SK-N-SH treated with all-trans-retinoic acid at 6 μM for 48 hours (cell line): ENCODE results near the gene KHDRBS2.

Experiments
- ARNTL ChIP-seq: fragments of 450-650 bp; formaldehyde crosslinking; IDR thresholded peaks from 2 replicates; pipeline ENCODE4 v1.5.0; 2020; ENCODE audit warnings: low read depth, mild to moderate bottlenecking, moderate library complexity, borderline replicate concordance
- BACH2 ChIP-seq: fragments of 250-450 bp; sonication (Bioruptor Pico); IDR thresholded peaks from 2 replicates; pipeline ENCODE4 v1.9.0; 2021; ENCODE audit warnings: mild to moderate bottlenecking, borderline replicate concordance
- CREB5 ChIP-seq: fragments of 250-450 bp; sonication (Bioruptor Pico); IDR thresholded peaks from 2 replicates; pipeline ENCODE4 v1.5.1; 2020; ENCODE audit warnings: low read depth, mild to moderate bottlenecking, moderate library complexity
- GLIS3 ChIP-seq: fragments of 250-450 bp; sonication (Bioruptor Pico); IDR thresholded peaks from 2 replicates; pipeline ENCODE4 v1.5.0; 2020; ENCODE audit warnings: mild to moderate bottlenecking, moderate library complexity
- PATZ1 ChIP-seq: fragments of 250-450 bp; sonication (Bioruptor Pico); IDR thresholded peaks from 2 replicates; pipeline ENCODE4 v1.8.0; 2020; ENCODE audit warnings: mild to moderate bottlenecking, moderate library complexity, borderline replicate concordance
- RARB ChIP-seq: fragments of 250-450 bp; sonication (Bioruptor Pico); IDR thresholded peaks from 2 replicates; pipeline ENCODE4 v1.8.0; 2021; ENCODE audit warnings: mild to moderate bottlenecking, moderate library complexity
- TSHZ2 ChIP-seq: fragments of 250-450 bp; sonication (Bioruptor Pico); IDR thresholded peaks from 2 replicates; pipeline ENCODE4 v1.5.0; 2020; ENCODE audit warnings: mild to moderate bottlenecking, moderate library complexity

- TF ChIP-seq TSHZ2 (CRISPR knock-in tag), result no peak
- TF ChIP-seq PATZ1 (CRISPR knock-in tag), result no peak
- TF ChIP-seq RARB (CRISPR knock-in tag), result no peak
- no peak for TF ChIP-seq BACH2 (CRISPR knock-in tag)
- TF ChIP-seq ARNTL, result no peak
- TF ChIP-seq GLIS3 (CRISPR knock-in tag), result no peak
- no peak for TF ChIP-seq CREB5
These were observed 326.8 kb downstream of the KHDRBS2 start for GRCh38 chr6:61959196-61959595.
